Activated CD8-positive, alpha-beta T cell treated with anti-CD3 and anti-CD28 coated beads for 36 hours (primary cell): Measurements from ENCODE around the gene ZNF431. TPM values are rescaled to one million over a fixed set of nuclear protein-coding genes. Genes with fewer than 3 reads are reported as not detected.

Experiments
- ATAC-seq: fragments of 200-7000 bp; cut with Tn5 transposase; one replicate; pipeline ENCODE4 v1.10.0; 2021; ENCODE audit warnings: mild to moderate bottlenecking, moderate library complexity
- CTCF ChIA-PET: fragments of 350-600 bp; sonication (Branson Sonifier 250); formaldehyde crosslinking; loops from one replicate; lab custom pipeline; 2021; ENCODE audit warnings: antibody characterized with exemption; lab: Charles Lee
- POLR2A ChIA-PET: fragments of 350-600 bp; sonication (Branson Sonifier 250); formaldehyde crosslinking; loops from one replicate; lab custom pipeline; 2021; ENCODE audit warnings: antibody characterized with exemption; lab: Charles Lee
- DNase-seq: peaks from one replicate; pipeline ENCODE4 v3.0.0-alpha.2; 2020
- H3K27ac Mint-ChIP-seq: one replicate; pipeline ENCODE4 v1.8.0; 2021; ENCODE audit warnings: mild to moderate bottlenecking, mixed read lengths
- H3K27me3 Mint-ChIP-seq: one replicate; pipeline ENCODE4 v1.8.0; 2021; ENCODE audit warnings: mixed read lengths
- H3K36me3 Mint-ChIP-seq: one replicate; pipeline ENCODE4 v1.8.0; 2021; ENCODE audit warnings: low read depth, mixed read lengths
- H3K4me1 Mint-ChIP-seq: one replicate; pipeline ENCODE4 v1.8.0; 2021; ENCODE audit warnings: low read depth, mixed read lengths
- H3K4me3 Mint-ChIP-seq: one replicate; pipeline ENCODE4 v1.8.0; 2021; ENCODE audit warnings: mild to moderate bottlenecking, moderate library complexity, mixed read lengths
- H3K9me3 Mint-ChIP-seq: one replicate; pipeline ENCODE4 v1.8.0; 2021; ENCODE audit warnings: mixed read lengths
- CTCF ChIP-seq: fragments of 200-600 bp; IDR thresholded peaks from one replicate; pipeline ENCODE4 v1.8.0; 2022; ENCODE audit warnings: antibody characterized with exemption, mild to moderate bottlenecking
- intact Hi-C: fragments of 100-400 bp; cut with micrococcal nuclease; formaldehyde crosslinking; loops from one replicate; pipeline ENCODE4 v1.10.0; 2022
- total RNA-seq, 2 experiments: library from RNA; stranded (reverse); gene quantifications; one replicate each; pipeline ENCODE4 v1.2.3, GENCODE V29; 2021

Gene ZNF431
- total RNA-seq, 2 experiments from 2014 or later, result 16.8 to 18.7 TPM

GRCh38 chr19:21151460-21151859 lies 9.6 kb downstream of the ZNF431 start:
- Mint-ChIP-seq H3K27ac (no peak overlapping the region), H3K4me3 (no peak overlapping the region), H3K4me1 (peaks cover 31% of the 10 kb centered on the region), H3K9me3 (peaks cover 14% of the 10 kb centered on the region), H3K27me3 (no peaks in the 10 kb centered on the region), H3K36me3 (peaks cover 86% of the 10 kb centered on the region)
- no peak for ATAC-seq
- POLR2A ChIA-PET, result no interaction called here
- no peak for TF ChIP-seq CTCF
- no peak for DNase-seq
- CTCF ChIA-PET, result interaction anchor here (0.7 kb wide), 1 partner anchor 12 kb away, joined by 4 read pairs; no protein-coding TSS in a partner anchor
- intact Hi-C loops, result no loop called here

DNA sequence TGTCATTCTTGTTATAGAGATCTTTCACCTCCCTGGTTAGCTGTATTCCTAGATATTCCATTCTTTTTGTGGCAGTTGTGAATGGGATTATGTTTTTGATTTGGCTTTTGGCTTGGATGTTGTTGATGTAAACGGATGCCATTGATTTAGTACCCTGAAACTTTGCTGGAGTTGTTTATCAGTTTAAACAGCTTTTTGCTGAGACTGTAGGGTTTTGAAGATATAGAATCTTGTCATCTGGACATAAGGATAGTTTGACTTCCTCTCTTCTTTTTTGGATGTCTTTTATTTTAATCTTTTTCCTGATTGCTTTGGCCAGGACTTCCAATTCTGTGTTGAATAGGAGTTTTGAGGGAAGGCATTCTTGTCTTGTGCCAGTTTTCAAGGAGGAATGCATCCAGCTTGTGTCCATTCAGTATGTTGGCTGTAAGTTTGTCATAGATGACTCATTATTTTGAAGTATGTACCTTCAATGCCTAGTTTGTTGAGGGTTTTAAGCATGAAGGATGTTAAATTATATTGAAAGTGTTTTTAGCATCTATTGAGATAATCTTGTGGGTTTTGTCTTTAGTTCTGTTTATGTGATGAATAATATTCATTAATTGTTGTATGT lies 16.8 kb downstream of the ZNF431 start:
- POLR2A ChIA-PET, result no interaction called here
- ATAC-seq, result no peak
- Mint-ChIP-seq H3K4me3 (no peak overlapping the region), H3K36me3 (peaks cover 62% of the 10 kb centered on the region), H3K27me3 (no peaks in the 10 kb centered on the region), H3K4me1 (peaks cover 27% of the 10 kb centered on the region), H3K27ac (no peak overlapping the region), H3K9me3 (peaks cover 10% of the 10 kb centered on the region)
- no peak for DNase-seq
- CTCF ChIA-PET, result no interaction called here
- no peak for TF ChIP-seq CTCF
- intact Hi-C loops, result no loop called here

DNA sequence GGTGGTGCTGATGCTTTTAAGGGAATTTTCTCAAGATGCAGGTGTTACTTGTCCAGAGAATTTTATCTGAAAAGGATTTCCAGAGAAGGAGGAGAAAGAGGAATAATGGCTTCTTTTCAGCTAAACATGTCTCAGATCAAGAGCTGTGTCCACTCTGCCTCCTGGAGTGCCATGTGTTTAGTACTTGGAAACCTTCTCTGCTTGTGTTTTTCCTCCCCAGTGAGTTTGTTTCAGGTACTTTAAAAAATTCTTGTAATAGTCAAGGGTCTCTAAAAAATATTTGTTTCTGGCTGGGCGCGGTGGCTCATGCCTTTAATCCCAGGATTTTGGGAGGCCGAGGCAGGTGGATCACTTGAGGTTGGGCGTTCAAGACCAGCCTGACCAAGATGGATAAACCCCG lies 22.7 kb downstream of the ZNF431 start:
- Mint-ChIP-seq H3K4me1 (peaks cover 16% of the 10 kb centered on the region), H3K27me3 (no peaks in the 10 kb centered on the region), H3K36me3 (peaks cover 51% of the 10 kb centered on the region), H3K4me3 (no peak overlapping the region), H3K9me3 (peaks cover 1% of the 10 kb centered on the region), H3K27ac (no peak overlapping the region)
- no peak for DNase-seq
- intact Hi-C loops, result no loop called here
- ATAC-seq, result no peak
- TF ChIP-seq CTCF, result no peak
- ChIA-PET POLR2A (no interaction called here), CTCF (no interaction called here)

DNA sequence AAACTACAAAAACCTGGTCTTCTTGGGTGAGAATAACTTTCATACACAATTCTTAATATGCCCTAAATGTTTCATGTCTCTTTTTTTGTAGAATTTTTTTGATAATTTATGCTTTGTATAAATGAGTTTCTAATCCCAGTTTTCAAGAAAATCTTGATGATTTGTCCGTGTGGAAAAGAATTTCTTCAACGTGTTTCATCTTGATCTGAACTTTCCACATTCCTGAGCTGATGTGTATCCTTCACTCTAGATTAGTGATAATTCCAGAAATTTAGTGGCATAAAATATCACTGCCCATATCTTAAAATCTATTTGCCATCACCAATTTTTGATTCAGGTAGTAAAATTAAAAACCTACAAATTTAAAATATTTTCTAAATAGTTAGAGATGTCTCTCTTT lies 24.6 kb downstream of the ZNF431 start:
- no peak for TF ChIP-seq CTCF
- intact Hi-C loops, result no loop called here
- H3K4me3 Mint-ChIP-seq, result no peak overlapping the region
- H3K27me3 Mint-ChIP-seq, result no peaks in the 10 kb centered on the region
- no peak overlapping the region for H3K27ac Mint-ChIP-seq
- peaks cover 10% of the 10 kb centered on the region for H3K4me1 Mint-ChIP-seq
- DNase-seq (no peak), ATAC-seq (no peak)
- H3K9me3 Mint-ChIP-seq, result no peaks in the 10 kb centered on the region
- peaks cover 47% of the 10 kb centered on the region for H3K36me3 Mint-ChIP-seq
- CTCF ChIA-PET, result no interaction called here
- POLR2A ChIA-PET, result no interaction called here

DNA sequence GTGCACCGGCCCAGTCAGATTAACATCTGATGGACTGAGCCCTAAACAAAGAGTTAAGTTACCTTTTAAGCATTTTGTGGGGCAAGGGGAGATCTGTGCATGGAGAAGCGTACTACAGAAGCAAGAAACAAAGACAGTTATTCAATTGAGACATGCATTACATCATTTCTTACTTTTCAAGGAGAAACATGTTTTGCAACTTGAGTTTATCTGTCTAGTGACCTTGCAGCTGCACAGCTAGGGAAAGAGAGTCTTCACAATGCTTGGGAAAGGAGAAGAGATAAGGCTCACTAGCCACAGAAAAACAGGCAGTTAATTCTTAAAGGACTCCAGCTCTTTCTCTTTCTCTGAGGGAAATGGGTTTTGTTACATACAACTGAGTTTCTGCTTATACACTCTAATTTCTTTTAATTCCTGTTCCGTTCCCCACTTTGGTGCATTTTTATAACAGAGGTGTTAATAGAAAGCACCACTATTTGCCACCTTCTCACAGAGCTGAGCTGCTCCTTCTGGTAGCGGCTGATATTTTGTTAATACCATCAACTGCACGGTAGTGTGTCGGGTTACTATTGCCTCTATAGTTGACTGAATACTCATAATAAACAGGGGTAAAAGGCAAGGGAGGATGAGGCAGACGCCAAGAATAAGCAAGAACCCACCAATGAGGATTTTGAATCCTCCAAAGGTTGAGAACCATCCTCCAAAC lies 55.9 kb downstream of the ZNF431 start:
- H3K4me1 Mint-ChIP-seq, result no peaks in the 10 kb centered on the region

More for the DNA sequence above, 55.9 kb downstream of the ZNF431 start:
- Mint-ChIP-seq H3K27me3 (no peaks in the 10 kb centered on the region), H3K36me3 (no peaks in the 10 kb centered on the region), H3K27ac (no peak overlapping the region), H3K9me3 (peaks cover 3% of the 10 kb centered on the region), H3K4me3 (no peak overlapping the region)
- intact Hi-C loops, result no loop called here
- TF ChIP-seq CTCF, result no peak
- CTCF ChIA-PET, result no interaction called here
- POLR2A ChIA-PET, result interaction anchor here (0.6 to 0.9 kb wide), 3 partner anchors 224 to 1684 kb away, joined by 3 read pairs; no protein-coding TSS in a partner anchor
- DNase-seq (no peak), ATAC-seq (no peak)
